Loucy (cell line): ENCODE data around the gene TMEM87B.
"Not testable (repeated sequence)": the region's sequence is repeated elsewhere in the genome, so short reads cannot be mapped to it uniquely, and the experiment has no call there.

Experiments used
- H2AFZ ChIP-seq: fragments of 200-600 bp; sonication (generic); 2 replicates; pipeline ENCODE4 v1.6.0; 2016; ENCODE audit warnings: antibody characterized with exemption, mild to moderate bottlenecking, low read length, moderate library complexity
- H3F3A ChIP-seq: fragments of 200-600 bp; 2 replicates; pipeline ENCODE4 v1.6.0; 2016; ENCODE audit warnings: antibody characterized with exemption, low read depth, mild to moderate bottlenecking
- H3K27me3 ChIP-seq: fragments of 200-600 bp; sonication (generic); 2 replicates; pipeline ENCODE4 v1.6.1; 2014; ENCODE audit warnings: low read length, mild to moderate bottlenecking; ENCODE audit not compliant: insufficient read depth, poor library complexity, severe bottlenecking
- H3K36me3 ChIP-seq: fragments of 200-600 bp; sonication (generic); 2 replicates; pipeline ENCODE4 v1.6.1; 2016; ENCODE audit warnings: low read length; ENCODE audit not compliant: insufficient read depth
- H3K4me1 ChIP-seq: fragments of 200-600 bp; sonication (generic); 2 replicates; pipeline ENCODE4 v1.5.1; 2014; ENCODE audit warnings: low read length, mild to moderate bottlenecking; ENCODE audit not compliant: insufficient read depth, poor library complexity, severe bottlenecking
- H3K4me2 ChIP-seq: fragments of 200-600 bp; sonication (generic); 2 replicates; pipeline ENCODE4 v1.6.0; 2014; ENCODE audit warnings: antibody characterized with exemption, low read length, low read depth, mild to moderate bottlenecking; ENCODE audit not compliant: poor library complexity, severe bottlenecking
- H3K4me3 ChIP-seq: fragments of 200-600 bp; sonication (generic); 2 replicates; pipeline ENCODE4 v1.5.1; 2014; ENCODE audit warnings: low read length, mild to moderate bottlenecking, mixed read lengths; ENCODE audit not compliant: poor library complexity, severe bottlenecking
- H3K79me2 ChIP-seq: fragments of 200-600 bp; sonication (generic); 2 replicates; pipeline ENCODE4 v1.6.1; 2014; ENCODE audit warnings: low read length; ENCODE audit not compliant: insufficient read depth
- H3K9ac ChIP-seq: fragments of 200-600 bp; sonication (generic); 2 replicates; pipeline ENCODE4 v1.6.0; 2014; ENCODE audit warnings: mild to moderate bottlenecking, low read depth, low read length, moderate library complexity; ENCODE audit not compliant: poor library complexity, severe bottlenecking
- H3K9me2 ChIP-seq: fragments of 200-600 bp; sonication (generic); replicated peaks from 2 replicates; pipeline ENCODE4 v1.6.1; 2016; ENCODE audit warnings: low read depth, low read length, mixed read lengths
- H3K9me3 ChIP-seq: fragments of 200-600 bp; sonication (generic); 2 replicates; pipeline ENCODE4 v1.6.1; 2014; ENCODE audit warnings: mild to moderate bottlenecking, antibody characterized with exemption, low read length, low read depth; ENCODE audit not compliant: insufficient read depth
- H4K20me1 ChIP-seq: fragments of 200-600 bp; sonication (generic); 2 replicates; pipeline ENCODE4 v1.6.0; 2014; ENCODE audit warnings: antibody characterized with exemption, low read length, mild to moderate bottlenecking; ENCODE audit not compliant: insufficient read depth, poor library complexity, severe bottlenecking
- CTCF ChIP-seq: fragments of 200-600 bp; sonication (generic); conservative IDR thresholded peaks from 2 replicates; pipeline ENCODE4 v1.5.1; 2014; ENCODE audit warnings: mild to moderate bottlenecking, antibody characterized with exemption, low read length
- EZH2phosphoT487 ChIP-seq: fragments of 200-600 bp; IDR thresholded peaks from 2 replicates; pipeline ENCODE4 v1.6.1; 2018; ENCODE audit warnings: antibody characterized with exemption, mild to moderate bottlenecking, moderate library complexity, borderline replicate concordance

The TMEM87B gene

GRCh38 chr2:112062894-112063293, 7.8 kb downstream of the TMEM87B start:
- H3K9me3 ChIP-seq, result no peaks in the 10 kb centered on the region
- no peaks in the 10 kb centered on the region for H3K9me2 ChIP-seq
- TF ChIP-seq EZH2phosphoT487 (no peak), CTCF (no peak)
- no peak overlapping the region for H3K4me2 ChIP-seq
- peaks cover 11% of the 10 kb centered on the region for H3K4me1 ChIP-seq
- H3K27me3 ChIP-seq, result no peaks in the 10 kb centered on the region
- H2AFZ ChIP-seq, result no peak overlapping the region
- H3F3A ChIP-seq, result no peaks in the 10 kb centered on the region
- peaks cover 9% of the 10 kb centered on the region; the same call in 1 of the 2 replicates for H3K79me2 ChIP-seq
- H3K4me3 ChIP-seq, result no peak overlapping the region
- H4K20me1 ChIP-seq, result no peaks in the 10 kb centered on the region
- H3K9ac ChIP-seq, result no peak overlapping the region
- H3K36me3 ChIP-seq, result peaks cover 16% of the 10 kb centered on the region; the same call in 1 of the 2 replicates

GRCh38 chr2:112065486-112065885, 10.4 kb downstream of the TMEM87B start:
- H3K9me2 ChIP-seq, result no peaks in the 10 kb centered on the region
- no peak overlapping the region for H3K4me3 ChIP-seq
- no peak overlapping the region for H2AFZ ChIP-seq
- no peak overlapping the region for H3K9ac ChIP-seq
- no peaks in the 10 kb centered on the region for H3K79me2 ChIP-seq
- no peaks in the 10 kb centered on the region for H3K9me3 ChIP-seq
- H4K20me1 ChIP-seq, result no peaks in the 10 kb centered on the region
- H3K4me1 ChIP-seq, result no peaks in the 10 kb centered on the region
- H3K27me3 ChIP-seq, result no peaks in the 10 kb centered on the region
- H3F3A ChIP-seq, result no peaks in the 10 kb centered on the region
- no peak overlapping the region for H3K4me2 ChIP-seq
- TF ChIP-seq CTCF (no peak), EZH2phosphoT487 (no peak)
- H3K36me3 ChIP-seq, result peaks cover 23% of the 10 kb centered on the region

- Histone ChIP-seq H3K9me3 (no peaks in the 10 kb centered on the region), H4K20me1 (no peaks in the 10 kb centered on the region), H3K79me2 (no peaks in the 10 kb centered on the region), H3K9ac (no peak overlapping the region), H3K27me3 (no peaks in the 10 kb centered on the region), H3F3A (no peaks in the 10 kb centered on the region), H3K4me3 (no peak overlapping the region), H3K9me2 (no peaks in the 10 kb centered on the region), H2AFZ (no peak overlapping the region), H3K4me1 (no peaks in the 10 kb centered on the region), H3K4me2 (no peak overlapping the region), H3K36me3 (peaks cover 23% of the 10 kb centered on the region)
- TF ChIP-seq EZH2phosphoT487 (no peak), CTCF (no peak)
Observed at GRCh38 chr2:112065966-112066365, 10.9 kb downstream of the TMEM87B start.

GRCh38 chr2:112069794-112070193, 14.7 kb downstream of the TMEM87B start:
- H3K9me2 ChIP-seq, H3K9ac ChIP-seq, H3F3A ChIP-seq, H3K9me3 ChIP-seq, H3K27me3 ChIP-seq, H2AFZ ChIP-seq, H4K20me1 ChIP-seq, H3K4me1 ChIP-seq, H3K4me3 ChIP-seq, H3K4me2 ChIP-seq: not testable (repeated sequence)
- Histone ChIP-seq H3K36me3 (peaks cover 42% of the 10 kb centered on the region), H3K79me2 (peaks cover 11% of the 10 kb centered on the region; the same call in 1 of the 2 replicates)
